Stomach (tissue), 9 donors: Measurements from ENCODE around the gene COL5A1. TPM values are rescaled to one million over a fixed set of nuclear protein-coding genes. Genes with fewer than 3 reads are reported as not detected.

Experiments used
- DNase-seq, 2 donors: peaks; one replicate each; pipeline versions ENCODE4 v3.0.0 to v3.0.0-alpha.2; 2013 to 2019
- H3K27ac ChIP-seq, 5 donors: fragments of 200-600 bp in 4 of 5; sonication (generic) in 4 of 5; one replicate each; pipeline ENCODE4 v1.5.1; 2013 to 2019; ENCODE audit warnings: mild to moderate bottlenecking in 1 of 5, moderate library complexity in 1 of 5
- H3K27me3 ChIP-seq, 3 donors: fragments of 200-600 bp; sonication (generic); one replicate each; pipeline ENCODE4 v1.5.1; 2017 to 2019; ENCODE audit warnings: mixed run types in 1 of 3
- H3K36me3 ChIP-seq, 4 donors: fragments of 200-600 bp; sonication (generic); 1 replicate in 3 of 4; 2 replicates in 1 of 4; pipeline ENCODE4 v1.5.1; 2016 to 2019
- H3K4me1 ChIP-seq, 4 donors: fragments of 200-600 bp; sonication (generic); one replicate each; pipeline ENCODE4 v1.5.1; 2016 to 2019
- H3K4me3 ChIP-seq, 4 donors: fragments of 200-600 bp; sonication (generic) in 3 of 4; one replicate each; pipeline ENCODE4 v1.5.1; 2016 to 2019; ENCODE audit warnings: mild to moderate bottlenecking in 1 of 4
- H3K9me3 ChIP-seq, 4 donors: fragments of 200-600 bp; sonication (generic); one replicate each; pipeline ENCODE4 v1.5.1; 2016 to 2019
- CTCF ChIP-seq, 7 experiments: fragments of 450-650 bp in 4 of 7; fragments of 200-600 bp in 3 of 7; sonication (generic) in 3 of 7; IDR thresholded peaks; one replicate each; pipeline ENCODE4 v1.5.1; 2016 to 2019; ENCODE audit warnings: antibody characterized with exemption in 7 of 7, control low read depth in 2 of 7, mild to moderate bottlenecking in 1 of 7
- EP300 ChIP-seq: sonication (generic); formaldehyde crosslinking; IDR thresholded peaks from one replicate; pipeline ENCODE4 v1.6.1; 2017; ENCODE audit warnings: antibody characterized with exemption
- POLR2A ChIP-seq, 4 donors: fragments of 450-650 bp; IDR thresholded peaks; one replicate each; pipeline ENCODE4 v1.6.1; 2016; ENCODE audit warnings: antibody characterized with exemption in 4 of 4, control low read depth in 2 of 4, mild to moderate bottlenecking in 1 of 4, moderate library complexity in 1 of 4
- POLR2AphosphoS5 ChIP-seq, 3 donors: sonication (generic); formaldehyde crosslinking; IDR thresholded peaks; one replicate each; pipeline ENCODE4 v1.6.1; 2016; ENCODE audit warnings: antibody characterized with exemption in 3 of 3
- WGBS, 5 donors: extraction: QIAGEN DNeasy Blood & Tissue Kit in 3 of 5; methylation state at CpG; one replicate each; pipeline versions ENCODE4 v1.1.5 to v1.1.7; 2013 to 2018; 5-methylcytosine and 5-hydroxymethylcytosine counted together
- intact Hi-C: fragments of 100-400 bp; cut with DNase I; formaldehyde crosslinking; loops from one replicate; pipeline ENCODE4 v1.15.1; 2023; ENCODE audit warnings: low total_unique reads
- polyA plus RNA-seq, 3 donors: library from polyadenylated mRNA; stranded (reverse); fragments of 200-250 nt; gene quantifications; one replicate each; pipeline ENCODE4 v1.2.3, GENCODE V29; 2013
- total RNA-seq, 5 donors: library from RNA; depleted of rRNA; stranded (reverse); fragments of >200 nt; gene quantifications; one replicate each; pipeline versions ENCODE4 v1.1.0 to v1.2.3, GENCODE V29; 2014 to 2016
- donor health status: healthy with polysubstance abuse.
- donor health status: Bipolar disorder and iron deficiency.
- donor health status: healthy.

The COL5A1 gene
- total and polyA plus RNA-seq, 8 donors = 7.3 to 205 (median 26.4) TPM

GRCh38 chr9:134677743-134678142 is 36.1 kb downstream of the COL5A1 start:
- Histone ChIP-seq H3K36me3 (no peaks in the 10 kb centered on the region), H3K27me3 (no peaks in the 10 kb centered on the region), H3K4me1 (peaks cover 8 to 56% (median 26%) of the 10 kb centered on the region in 4 donors), H3K9me3 (peaks cover 0 to 6% (median 2%) of the 10 kb centered on the region in 4 donors), H3K4me3 (no peak overlapping the region), H3K27ac (no peak overlapping the region)
- no peak for DNase-seq
- WGBS, 5 donors = 87 to 94% (median 89%) methylated on average over 11 of the region's 11 CpGs
- TF ChIP-seq POLR2A (IDR thresholded peaks at IDR 0.05) (no peak), EP300 (no peak), POLR2AphosphoS5 (IDR thresholded peaks at IDR 0.05) (no peak), CTCF (IDR thresholded peaks at IDR 0.05) (no peak)
- intact Hi-C loops = no loop called here

- WGBS, 5 donors = 61 to 83% (median 78%) methylated on average over 6 to 8 of the region's 8 CpGs
- Histone ChIP-seq H3K9me3 (peaks cover 0 to 6% (median 2%) of the 10 kb centered on the region in 4 donors), H3K27ac (peak overlapping the region in 1 of 5 donors; percentile 46), H3K4me3 (no peak overlapping the region), H3K36me3 (no peaks in the 10 kb centered on the region), H3K4me1 (peaks cover 8 to 61% (median 28%) of the 10 kb centered on the region in 4 donors), H3K27me3 (no peaks in the 10 kb centered on the region)
- intact Hi-C loops = no loop called here
- TF ChIP-seq POLR2A (IDR thresholded peaks at IDR 0.05) (no peak), EP300 (no peak), CTCF (IDR thresholded peaks at IDR 0.05) (no peak), POLR2AphosphoS5 (IDR thresholded peaks at IDR 0.05) (no peak)
- DNase-seq = no peak
Measured at GRCh38 chr9:134678206-134678605, 36.6 kb downstream of the COL5A1 start.

- intact Hi-C loops = no loop called here
- no peaks in the 10 kb centered on the region for H3K27me3 ChIP-seq
- WGBS, 5 donors = 54 to 70% (median 59%) methylated on average over 15 to 17 of the region's 17 CpGs
- H3K36me3 ChIP-seq = no peaks in the 10 kb centered on the region
- TF ChIP-seq POLR2A (IDR thresholded peaks at IDR 0.05) = no peak
- TF ChIP-seq EP300 = no peak
- no peak for TF ChIP-seq POLR2AphosphoS5 (IDR thresholded peaks at IDR 0.05)
- no peak for TF ChIP-seq CTCF (IDR thresholded peaks at IDR 0.05)
- DNase-seq = no peak
- H3K4me1 ChIP-seq = peaks cover 8 to 62% (median 30%) of the 10 kb centered on the region in 4 donors
- peaks cover 0 to 6% (median 2%) of the 10 kb centered on the region in 4 donors for H3K9me3 ChIP-seq
- H3K27ac ChIP-seq = peak overlapping the region in 1 of 5 donors; percentile 46
- H3K4me3 ChIP-seq = no peak overlapping the region
Measured at GRCh38 chr9:134678666-134679443, 37.3 kb downstream of the COL5A1 start.

- DNase-seq = no peak
- Histone ChIP-seq H3K36me3 (no peaks in the 10 kb centered on the region), H3K27me3 (no peaks in the 10 kb centered on the region), H3K9me3 (peaks cover 0 to 6% (median 2%) of the 10 kb centered on the region in 4 donors), H3K27ac (no peak overlapping the region), H3K4me1 (peaks cover 8 to 61% (median 30%) of the 10 kb centered on the region in 4 donors), H3K4me3 (no peak overlapping the region)
- WGBS, 5 donors = 84 to 89% (median 86%) methylated on average over 11 to 19 of the region's 19 CpGs
- intact Hi-C loops = no loop called here
- TF ChIP-seq CTCF (IDR thresholded peaks at IDR 0.05) (no peak), POLR2AphosphoS5 (IDR thresholded peaks at IDR 0.05) (no peak)
Measured at GRCh38 chr9:134679616-134680392, 38.2 kb downstream of the COL5A1 start.
